Measurements from ENCODE around the gene TEX22. TPM values are rescaled to one million over a fixed set of nuclear protein-coding genes. Genes with fewer than 3 reads are reported as not detected.

TEX22 gene
- total RNA-seq, 4 donors from 2014 or later = 0.35 to 1.6 (median 0.94) TPM; not detected in 1

GRCh38 chr14:105436891-105437722, 38.8 kb downstream of the TEX22 start:
- H3K4me1 ChIP-seq = peaks cover 0 to 6% (median 0%) of the 10 kb centered on the region in 4 donors
- peaks cover 0 to 1% (median 0%) of the 10 kb centered on the region in 3 donors for H3K36me3 ChIP-seq
- no peaks in the 10 kb centered on the region for H3K27me3 ChIP-seq
- H3K27ac ChIP-seq = no peak overlapping the region
- TF ChIP-seq POLR2A (IDR thresholded peaks at IDR 0.05) (no peak), CTCF (IDR thresholded peaks at IDR 0.05) (no peak)
- peak in 1 of 3 donors; percentile 76 for DNase-seq
- no peak overlapping the region for H3K4me3 ChIP-seq
- H3K9me3 ChIP-seq = no peaks in the 10 kb centered on the region

GRCh38 chr14:105437723-105438500, 39.6 kb downstream of the TEX22 start:
- H3K27ac ChIP-seq = no peak overlapping the region
- no peaks in the 10 kb centered on the region for H3K9me3 ChIP-seq
- TF ChIP-seq CTCF (IDR thresholded peaks at IDR 0.05) = no peak
- no peak for TF ChIP-seq POLR2A (IDR thresholded peaks at IDR 0.05)
- peaks cover 0 to 6% (median 0%) of the 10 kb centered on the region in 3 donors for H3K36me3 ChIP-seq
- no peaks in the 10 kb centered on the region for H3K27me3 ChIP-seq
- H3K4me1 ChIP-seq = peaks cover 0 to 6% (median 0%) of the 10 kb centered on the region in 4 donors
- no peak for DNase-seq
- no peak overlapping the region for H3K4me3 ChIP-seq

- no peaks in the 10 kb centered on the region for H3K9me3 ChIP-seq
- DNase-seq = no peak
- H3K36me3 ChIP-seq = peaks cover 0 to 6% (median 0%) of the 10 kb centered on the region in 3 donors
- H3K4me3 ChIP-seq = no peak overlapping the region
- H3K4me1 ChIP-seq = peaks cover 0 to 6% (median 0%) of the 10 kb centered on the region in 4 donors
- no peak for TF ChIP-seq POLR2A (IDR thresholded peaks at IDR 0.05)
- TF ChIP-seq CTCF (IDR thresholded peaks at IDR 0.05) = no peak
- no peaks in the 10 kb centered on the region for H3K27me3 ChIP-seq
- no peak overlapping the region for H3K27ac ChIP-seq
Measured at GRCh38 chr14:105439179-105439578, 40.8 kb downstream of the TEX22 start.

- peaks cover 0 to 6% (median 0%) of the 10 kb centered on the region in 4 donors for H3K4me1 ChIP-seq
- no peaks in the 10 kb centered on the region for H3K27me3 ChIP-seq
- peaks cover 0 to 6% (median 0%) of the 10 kb centered on the region in 3 donors for H3K36me3 ChIP-seq
- no peak overlapping the region for H3K27ac ChIP-seq
- no peaks in the 10 kb centered on the region for H3K9me3 ChIP-seq
- no peak for DNase-seq
- H3K4me3 ChIP-seq = no peak overlapping the region
- TF ChIP-seq POLR2A (IDR thresholded peaks at IDR 0.05) (no peak), CTCF (IDR thresholded peaks at IDR 0.05) (no peak)
Measured at GRCh38 chr14:105439710-105440553, 41.6 kb downstream of the TEX22 start.

- TF ChIP-seq CTCF (IDR thresholded peaks at IDR 0.05) (no peak), POLR2A (IDR thresholded peaks at IDR 0.05) (no peak)
- no peak overlapping the region for H3K4me3 ChIP-seq
- peaks cover 0 to 6% (median 0%) of the 10 kb centered on the region in 3 donors for H3K36me3 ChIP-seq
- H3K9me3 ChIP-seq = no peaks in the 10 kb centered on the region
- no peak for DNase-seq
- H3K27ac ChIP-seq = no peak overlapping the region
- H3K27me3 ChIP-seq = no peaks in the 10 kb centered on the region
- peaks cover 0 to 6% (median 0%) of the 10 kb centered on the region in 4 donors for H3K4me1 ChIP-seq
Measured at GRCh38 chr14:105440554-105440900, 42.2 kb downstream of the TEX22 start.

Data from Peyer's patch (tissue), 4 donors.